Left lung (tissue), 10 donors: ENCODE data around the gene NAIF1. TPM values are rescaled to one million over a fixed set of nuclear protein-coding genes. Genes with fewer than 3 reads are reported as not detected.

ENCODE experiments used
- ATAC-seq: fragments of 200-7000 bp; cut with Tn5 transposase; one replicate; pipeline ENCODE4 v1.9.1; 2020; ENCODE audit warnings: moderate library complexity
- DNase-seq, 4 donors: peaks; one replicate each; pipeline ENCODE4 v3.0.0-alpha.2; 2013 to 2020
- H3K27ac ChIP-seq, 2 donors: fragments of 200-600 bp; sonication (generic) in 1 of 2; one replicate each; pipeline versions ENCODE4 v1.5.0 to v1.8.0; 2020 to 2021
- H3K27me3 ChIP-seq, 2 donors: fragments of 200-600 bp; sonication (generic) in 1 of 2; one replicate each; pipeline versions ENCODE4 v1.5.0 to v1.8.0; 2020 to 2021
- H3K36me3 ChIP-seq, 2 donors: fragments of 200-600 bp; sonication (generic) in 1 of 2; one replicate each; pipeline versions ENCODE4 v1.5.0 to v1.8.0; 2020 to 2021
- H3K4me1 ChIP-seq, 2 donors: fragments of 200-600 bp; one replicate each; pipeline ENCODE4 v1.8.0; 2021
- H3K4me3 ChIP-seq, 2 donors: fragments of 200-600 bp; sonication (generic) in 1 of 2; one replicate each; pipeline versions ENCODE4 v1.5.0 to v1.8.0; 2020 to 2021; ENCODE audit warnings: mild to moderate bottlenecking in 1 of 2
- H3K9me3 ChIP-seq, 2 donors: fragments of 200-600 bp; sonication (generic) in 1 of 2; one replicate each; pipeline versions ENCODE4 v1.5.0 to v1.8.0; 2020 to 2021
- CTCF ChIP-seq, 2 donors: fragments of 200-600 bp; sonication (generic) in 1 of 2; IDR thresholded peaks; one replicate each; pipeline versions ENCODE4 v1.5.0 to v1.8.0; 2021; ENCODE audit warnings: antibody characterized with exemption in 2 of 2
- intact Hi-C, 2 donors: fragments of 100-400 bp; cut with DNase I; formaldehyde crosslinking; loops; one replicate each; pipeline versions ENCODE4 v1.11.2 to v1.14.2; 2022
- polyA plus RNA-seq, 6 donors: library from polyadenylated mRNA; unstranded; fragments of 120-200 nt; gene quantifications; one replicate each; pipeline ENCODE4 v1.2.1, GENCODE V29; 2013; ENCODE audit not compliant: insufficient read length in 6 of 6
- total RNA-seq, 2 donors: library from RNA; stranded (reverse); fragmentation: NEBNext Ultra II Directional; extraction: Animal tissue kit (Norgen Biotek cat#: 25700); gene quantifications; one replicate each; pipeline ENCODE4 v1.2.1, GENCODE V29; 2021
- donor health status: DM: no; HTN: yes; CAD: no.
- donor health status: DM: no; HTN: no; CAD: no.

NAIF1 gene
- total and polyA plus RNA-seq, 8 donors, result 7.7 to 11.5 (median 9.4) TPM

DNA sequence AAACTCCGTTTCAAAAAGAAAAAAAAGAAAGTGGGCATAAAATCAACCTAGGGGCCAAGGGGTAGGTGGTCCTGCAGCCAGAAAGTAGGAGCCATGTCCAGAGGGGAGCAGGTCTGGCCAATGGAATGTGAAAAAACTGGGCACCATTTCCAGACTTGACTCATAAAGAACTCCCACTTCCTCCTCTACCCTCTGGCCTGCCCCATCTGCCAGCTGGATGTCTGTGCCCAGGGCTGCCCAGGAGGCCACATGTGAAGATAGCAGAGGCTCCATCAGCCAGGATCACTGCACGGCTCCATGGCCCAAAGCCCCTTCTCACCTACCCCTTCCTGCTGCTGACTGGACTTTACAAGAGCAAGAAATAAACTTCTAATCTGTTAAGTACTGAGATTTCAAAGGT lies 44.2 kb downstream of the NAIF1 start:
- ATAC-seq (no peak), DNase-seq (no peak)
- intact Hi-C loops, result no loop called here
- Histone ChIP-seq H3K27me3 (no peaks in the 10 kb centered on the region), H3K4me1 (peaks cover 0 to 20% of the 10 kb centered on the region in 2 donors), H3K4me3 (no peak overlapping the region), H3K27ac (no peak overlapping the region), H3K9me3 (no peaks in the 10 kb centered on the region), H3K36me3 (no peaks in the 10 kb centered on the region)
- TF ChIP-seq CTCF (IDR thresholded peaks at IDR 0.05), result no peak

GRCh38 chr9:128021098-128021497 lies 46.0 kb downstream of the NAIF1 start:
- Histone ChIP-seq H3K27me3 (no peaks in the 10 kb centered on the region), H3K27ac (no peak overlapping the region), H3K9me3 (no peaks in the 10 kb centered on the region), H3K36me3 (no peaks in the 10 kb centered on the region), H3K4me1 (peaks cover 0 to 3% of the 10 kb centered on the region in 2 donors), H3K4me3 (no peak overlapping the region)
- TF ChIP-seq CTCF (IDR thresholded peaks at IDR 0.05), result no peak
- DNase-seq (no peak), ATAC-seq (no peak)
- intact Hi-C loops, result no loop called here

- Histone ChIP-seq H3K4me1 (no peaks in the 10 kb centered on the region), H3K36me3 (no peaks in the 10 kb centered on the region), H3K9me3 (no peaks in the 10 kb centered on the region), H3K27ac (no peak overlapping the region), H3K4me3 (no peak overlapping the region), H3K27me3 (no peaks in the 10 kb centered on the region)
- intact Hi-C loops, result no loop called here
- no peak for DNase-seq
- no peak for TF ChIP-seq CTCF (IDR thresholded peaks at IDR 0.05)
- ATAC-seq, result no peak
Measured at GRCh38 chr9:128020692-128021091, 46.4 kb downstream of the NAIF1 start.

DNA sequence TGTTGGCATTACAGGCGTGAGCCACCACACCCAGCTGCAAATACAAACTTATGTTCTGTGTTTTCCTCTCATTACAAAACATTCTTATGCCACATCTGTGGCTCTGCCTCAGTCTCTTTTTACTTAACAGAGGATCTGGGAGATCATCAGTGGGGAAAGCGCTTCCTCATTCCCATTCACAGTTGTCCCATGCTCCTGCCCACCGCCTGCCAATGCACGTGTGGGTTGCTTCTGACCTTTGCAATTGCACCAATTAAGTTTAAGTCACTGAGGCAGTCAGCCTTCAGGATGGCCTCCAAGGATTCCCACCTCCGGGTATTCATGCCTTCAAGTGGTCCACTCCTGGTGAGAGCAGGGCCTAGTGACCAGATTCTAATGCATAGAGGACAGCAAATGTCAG lies 51.4 kb downstream of the NAIF1 start:
- Histone ChIP-seq H3K27ac (no peak overlapping the region), H3K4me1 (peaks cover 0 to 13% of the 10 kb centered on the region in 2 donors), H3K9me3 (no peaks in the 10 kb centered on the region), H3K36me3 (no peaks in the 10 kb centered on the region), H3K4me3 (no peak overlapping the region), H3K27me3 (no peaks in the 10 kb centered on the region)
- no peak for DNase-seq
- no peak for TF ChIP-seq CTCF (IDR thresholded peaks at IDR 0.05)
- ATAC-seq, result no peak
- intact Hi-C loops, result no loop called here

Other genes with a start within 250 kb of the NAIF1 start
- gene ENG, start 212.7 kb downstream of the NAIF1 start, total RNA-seq, result 100 to 1,000 TPM; 173 to 354 TPM
- gene ENG, start 212.7 kb downstream of the NAIF1 start, polyA plus RNA-seq, result 100 to 1,000 TPM in 1 of 6 donors, 10 to 100 TPM in 5; 71.8 to 120 (median 88.1) TPM
- gene AK1, start 189.6 kb downstream of the NAIF1 start, total RNA-seq, result 100 to 1,000 TPM; 111 to 264 TPM
- gene AK1, start 189.6 kb downstream of the NAIF1 start, polyA plus RNA-seq, result 10 to 100 TPM; 47.3 to 93.5 (median 63.8) TPM
- gene ST6GALNAC6, start 167.7 kb downstream of the NAIF1 start, total RNA-seq, result 10 to 100 TPM; 43.5 to 57.0 TPM
- gene ST6GALNAC6, start 167.7 kb downstream of the NAIF1 start, polyA plus RNA-seq, result 10 to 100 TPM; 44.1 to 53.5 (median 48.6) TPM
- gene ST6GALNAC4, start 150.3 kb downstream of the NAIF1 start, total RNA-seq, result 10 to 100 TPM; 62.5 to 89.9 TPM
- gene ST6GALNAC4, start 150.3 kb downstream of the NAIF1 start, polyA plus RNA-seq, result 10 to 100 TPM; 20.7 to 31.5 (median 24.3) TPM
- 1 to 10 TPM; 3.8 to 6.7 TPM for gene PIP5KL1, start 136.5 kb downstream of the NAIF1 start, total RNA-seq
- 1 to 10 TPM; 2.7 to 7.9 (median 5.0) TPM for gene PIP5KL1, start 136.5 kb downstream of the NAIF1 start, polyA plus RNA-seq
- 10 to 100 TPM; 38.6 to 47.6 TPM for gene DPM2, start 129.5 kb downstream of the NAIF1 start, total RNA-seq
- 10 to 100 TPM; 32.1 to 38.5 (median 34.6) TPM for gene DPM2, start 129.5 kb downstream of the NAIF1 start, polyA plus RNA-seq
- gene EEIG1, start 86.3 kb downstream of the NAIF1 start, total RNA-seq, result 10 to 100 TPM; 60.7 to 67.3 TPM
- 10 to 100 TPM; 28.2 to 40.7 (median 35.7) TPM for gene EEIG1, start 86.3 kb downstream of the NAIF1 start, polyA plus RNA-seq
- gene SLC25A25, start 912 bp upstream of the NAIF1 start, total RNA-seq, result 10 to 100 TPM; 19.5 to 21.0 TPM
- 10 to 100 TPM in 5 of 6 donors, 1 to 10 TPM in 1; 9.8 to 16.3 (median 13.6) TPM for gene SLC25A25, start 912 bp upstream of the NAIF1 start, polyA plus RNA-seq
- 10 to 100 TPM; 34.8 to 56.9 TPM for gene PTGES2, start 60.4 kb upstream of the NAIF1 start, total RNA-seq
- gene PTGES2, start 60.4 kb upstream of the NAIF1 start, polyA plus RNA-seq, result 10 to 100 TPM; 25.8 to 45.6 (median 35.9) TPM
- 100 to 1,000 TPM in 1 of 2 donors, 10 to 100 TPM in 1; 37.7 to 155 TPM for gene LCN2, start 82.1 kb upstream of the NAIF1 start, total RNA-seq
- 1 to 10 TPM; 1.3 to 3.1 (median 1.8) TPM for gene LCN2, start 82.1 kb upstream of the NAIF1 start, polyA plus RNA-seq
- gene BBLN, start 92.9 kb upstream of the NAIF1 start, total RNA-seq, result 10 to 100 TPM; 38.4 to 66.0 TPM
- 10 to 100 TPM; 27.1 to 44.3 (median 36.3) TPM for gene BBLN, start 92.9 kb upstream of the NAIF1 start, polyA plus RNA-seq
- 100 to 1,000 TPM; 102 to 115 TPM for gene CIZ1, start 124.3 kb upstream of the NAIF1 start, total RNA-seq
- 100 to 1,000 TPM; 140 to 163 (median 148) TPM for gene CIZ1, start 124.3 kb upstream of the NAIF1 start, polyA plus RNA-seq
- 10 to 100 TPM in 1 of 2 donors, 1 to 10 TPM in 1; 9.0 to 17.2 TPM for gene DNM1, start 136.1 kb upstream of the NAIF1 start, total RNA-seq
- gene DNM1, start 136.1 kb upstream of the NAIF1 start, polyA plus RNA-seq, result 10 to 100 TPM; 60.6 to 90.0 (median 65.3) TPM
- gene GOLGA2, start 208.7 kb upstream of the NAIF1 start, total RNA-seq, result 100 to 1,000 TPM; 108 to 126 TPM
- gene GOLGA2, start 208.7 kb upstream of the NAIF1 start, polyA plus RNA-seq, result 100 to 1,000 TPM in 5 of 6 donors, 10 to 100 TPM in 1; 97.2 to 163 (median 117) TPM
- 10 to 100 TPM; 16.2 to 25.6 TPM for gene SWI5, start 209.0 kb upstream of the NAIF1 start, total RNA-seq
- gene SWI5, start 209.0 kb upstream of the NAIF1 start, polyA plus RNA-seq, result 10 to 100 TPM; 29.9 to 36.9 (median 32.5) TPM